ENCODE measurements around the gene VAV2. TPM values are rescaled to one million over a fixed set of nuclear protein-coding genes. Genes with fewer than 3 reads are reported as not detected.

VAV2 gene
- total and polyA plus RNA-seq, 9 of the 15 experiments (the other 6 are each of a cell fraction or from before 2014, with no cell fraction given), result 0.01 to 2.7 (median 1.0) TPM; not detected in 1

DNA sequence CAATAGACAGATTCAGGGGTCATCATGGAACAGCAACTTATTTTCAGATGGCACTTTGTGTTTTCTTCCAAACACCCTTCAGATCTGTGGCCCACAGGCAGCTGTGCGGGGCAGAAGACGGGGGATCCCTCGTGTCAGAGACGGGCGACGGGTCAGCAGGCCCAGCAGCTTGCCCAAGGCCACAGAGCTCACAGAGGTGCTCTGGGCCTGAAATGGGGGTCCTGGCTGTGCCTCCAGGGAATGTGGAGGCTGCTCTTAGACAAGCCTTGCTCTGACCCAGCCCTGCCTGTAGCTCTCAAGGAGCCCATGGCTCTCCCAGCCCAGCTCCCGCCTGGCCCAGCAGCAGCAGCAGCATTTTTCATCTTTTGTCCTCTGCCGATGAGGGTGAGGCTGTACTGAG lies 213.0 kb downstream of the VAV2 start:
- Histone ChIP-seq H3K27me3 (ENCODE audit: control insufficient read depth in 2 of 2, insufficient read depth in 2 of 2, low read length in 2 of 2) (peaks cover 3 to 46% of the 10 kb centered on the region in 2 experiments; a peak in 4 of 5 replicates), H4K20me1 (replicated peaks; ENCODE audit: control insufficient read depth, insufficient read depth, low read length) (peaks cover 4% of the 10 kb centered on the region; the same call in 1 of the 2 replicates), H3K36me3 (ENCODE audit: control insufficient read depth, insufficient read depth, low read length) (no peaks in the 10 kb centered on the region), H3K4me1 (replicated peaks in 1 of 2; ENCODE audit: control insufficient read depth in 2 of 2, insufficient read depth in 2 of 2, low read length in 2 of 2) (no peaks in the 10 kb centered on the region), H3K9me1 (ENCODE audit: control insufficient read depth, insufficient read depth, low read length) (no peaks in the 10 kb centered on the region), H3K9ac (ENCODE audit: insufficient read depth in 1 of 2, low read depth in 2 of 2, low read length in 2 of 2) (no peak overlapping the region), H3K4me3 (no peak overlapping the region), H3K9me3 (replicated peaks; ENCODE audit: control insufficient read depth, insufficient read depth, low read depth, low read length) (peaks cover 3% of the 10 kb centered on the region), H3K4me2 (ENCODE audit: insufficient read depth, low read length) (no peak overlapping the region), H3K27ac (ENCODE audit: extremely low read depth, low read depth, low read length) (no peak overlapping the region), H2AFZ (ENCODE audit: low read depth, low read length) (no peak overlapping the region), H3K79me2 (ENCODE audit: control insufficient read depth, insufficient read depth, low read length) (no peaks in the 10 kb centered on the region)
- 1% methylated on average over 8 of the region's 8 CpGs for WGBS (ENCODE audit: insufficient coverage, low coverage, missing lambda C conversion rate)
- intact Hi-C loops (cut with micrococcal nuclease), result no loop called here
- CTCF ChIA-PET (ENCODE audit: low intra/inter-chr PET ratio), result no interaction called here
- POLR2A ChIA-PET, result interaction anchor here (0.7 kb wide), 1 partner anchor 24 kb away, joined by 3 read pairs; no protein-coding TSS in a partner anchor
- ATAC-seq (no peak), DNase-seq (ENCODE audit: extremely low read depth in 1 of 4, low spot score in 3 of 4) (no peak), FAIRE-seq (no peak)
- in situ Hi-C loops (cut with MboI), result no loop called here
- BruUV-seq (replicated peaks), result no TSS peak
- no peak for TF ChIP-seq CREB1 (IDR thresholded peaks at IDR 0.05)
- TF ChIP-seq CREB1 (CRISPR knock-in tag; IDR thresholded peaks at IDR 0.05), result no peak
- TF ChIP-seq, protein P1, sequence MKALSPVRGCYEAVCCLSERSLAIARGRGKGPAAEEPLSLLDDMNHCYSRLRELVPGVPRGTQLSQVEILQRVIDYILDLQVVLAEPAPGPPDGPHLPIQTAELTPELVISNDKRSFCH (CRISPR knock-in tag; IDR thresholded peaks at IDR 0.05), result no peak
- TF ChIP-seq, protein P1 (tag; IDR thresholded peaks at IDR 0.05), result no peak
- TF ChIP-seq BDP1 (IDR thresholded peaks at IDR 0.05; ENCODE audit: insufficient read depth, insufficient read length), result no peak
- TF ChIP-seq TRIM24 (IDR thresholded peaks at IDR 0.05), result no peak
- TF ChIP-seq, protein P2, sequence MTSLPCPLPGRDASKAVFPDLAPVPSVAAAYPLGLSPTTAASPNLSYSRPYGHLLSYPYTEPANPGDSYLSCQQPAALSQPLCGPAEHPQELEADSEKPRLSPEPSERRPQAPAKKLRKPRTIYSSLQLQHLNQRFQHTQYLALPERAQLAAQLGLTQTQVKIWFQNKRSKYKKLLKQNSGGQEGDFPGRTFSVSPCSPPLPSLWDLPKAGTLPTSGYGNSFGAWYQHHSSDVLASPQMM (CRISPR knock-in tag; IDR thresholded peaks at IDR 0.05), result no peak
- TF ChIP-seq HCFC1 (IDR thresholded peaks at IDR 0.05; ENCODE audit: low read depth, low read length), result no peak
- TF ChIP-seq GTF2A2 (tag; IDR thresholded peaks at IDR 0.05), result no peak
- TF ChIP-seq ZBTB17 (CRISPR knock-in tag; IDR thresholded peaks at IDR 0.05), result no peak
- TF ChIP-seq CBFB (CRISPR knock-in tag; IDR thresholded peaks at IDR 0.05), result no peak
- TF ChIP-seq, protein P3, sequence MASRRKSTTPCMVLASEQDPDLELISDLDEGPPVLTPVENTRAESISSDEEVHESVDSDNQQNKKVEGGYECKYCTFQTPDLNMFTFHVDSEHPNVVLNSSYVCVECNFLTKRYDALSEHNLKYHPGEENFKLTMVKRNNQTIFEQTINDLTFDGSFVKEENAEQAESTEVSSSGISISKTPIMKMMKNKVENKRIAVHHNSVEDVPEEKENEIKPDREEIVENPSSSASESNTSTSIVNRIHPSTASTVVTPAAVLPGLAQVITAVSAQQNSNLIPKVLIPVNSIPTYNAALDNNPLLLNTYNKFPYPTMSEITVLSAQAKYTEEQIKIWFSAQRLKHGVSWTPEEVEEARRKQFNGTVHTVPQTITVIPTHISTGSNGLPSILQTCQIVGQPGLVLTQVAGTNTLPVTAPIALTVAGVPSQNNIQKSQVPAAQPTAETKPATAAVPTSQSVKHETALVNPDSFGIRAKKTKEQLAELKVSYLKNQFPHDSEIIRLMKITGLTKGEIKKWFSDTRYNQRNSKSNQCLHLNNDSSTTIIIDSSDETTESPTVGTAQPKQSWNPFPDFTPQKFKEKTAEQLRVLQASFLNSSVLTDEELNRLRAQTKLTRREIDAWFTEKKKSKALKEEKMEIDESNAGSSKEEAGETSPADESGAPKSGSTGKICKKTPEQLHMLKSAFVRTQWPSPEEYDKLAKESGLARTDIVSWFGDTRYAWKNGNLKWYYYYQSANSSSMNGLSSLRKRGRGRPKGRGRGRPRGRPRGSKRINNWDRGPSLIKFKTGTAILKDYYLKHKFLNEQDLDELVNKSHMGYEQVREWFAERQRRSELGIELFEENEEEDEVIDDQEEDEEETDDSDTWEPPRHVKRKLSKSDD (conservative IDR thresholded peaks at IDR 0.05; ENCODE audit: low read length), result no peak
- no peak for TF ChIP-seq KHSRP (IDR thresholded peaks at IDR 0.05)

All from K562 (cell line).